Kidney (tissue), 14 donors: ENCODE data around the gene TAF10. TPM values are rescaled to one million over a fixed set of nuclear protein-coding genes. Genes with fewer than 3 reads are reported as not detected.
A peak's percentile ranks its signal among the peaks of the same experiment; 100 is the strongest.

Source experiments
- DNase-seq, 5 donors: peaks; one replicate each; pipeline ENCODE4 v3.0.0-alpha.2; 2013 to 2020
- FAIRE-seq: peaks from 2 replicates; lab custom pipeline; 2012; peaks lifted over from hg19 to GRCh38; lab: Jason Lieb, UNC
- H3K27ac ChIP-seq, 2 donors: one replicate each; pipeline ENCODE4 v1.7.0; 2013; ENCODE audit warnings: low read depth in 2 of 2, low read length in 2 of 2, inconsistent platforms in 1 of 2
- H3K27me3 ChIP-seq: one replicate; pipeline ENCODE4 v1.7.1; 2013; ENCODE audit warnings: low read length, inconsistent platforms; ENCODE audit not compliant: control insufficient read depth, insufficient read depth
- H3K36me3 ChIP-seq, 3 donors: one replicate each; pipeline versions ENCODE4 v1.7.0 to v1.7.1; 2013; ENCODE audit warnings: low read length in 3 of 3, control low read depth in 1 of 3, inconsistent platforms in 1 of 3; ENCODE audit not compliant: insufficient read depth in 3 of 3, control insufficient read depth in 2 of 3
- H3K4me1 ChIP-seq, 3 donors: one replicate each; pipeline versions ENCODE4 v1.7.0 to v1.7.1; 2013; ENCODE audit warnings: low read length in 3 of 3, inconsistent platforms in 1 of 3, low read depth in 1 of 3; ENCODE audit not compliant: control insufficient read depth in 2 of 3, insufficient read depth in 2 of 3
- H3K4me3 ChIP-seq, 3 donors: one replicate each; pipeline versions ENCODE4 v1.7.0 to v1.8.1; 2013; ENCODE audit warnings: low read length in 3 of 3, control low read depth in 1 of 3, inconsistent platforms in 1 of 3
- H3K9ac ChIP-seq, 3 donors: one replicate each; pipeline versions ENCODE4 v1.7.0 to v1.7.1; 2013; ENCODE audit warnings: low read length in 3 of 3, control low read depth in 1 of 3, inconsistent platforms in 1 of 3
- H3K9me3 ChIP-seq, 3 donors: one replicate each; pipeline versions ENCODE4 v1.7.0 to v1.7.1; 2013; ENCODE audit warnings: low read length in 3 of 3, control low read depth in 1 of 3, inconsistent platforms in 1 of 3; ENCODE audit not compliant: control insufficient read depth in 2 of 3, insufficient read depth in 1 of 3
- CTCF ChIP-seq: IDR thresholded peaks from 3 replicates; pipeline ENCODE4 v1.5.1; 2012; ENCODE audit warnings: mild to moderate bottlenecking, moderate library complexity, borderline replicate concordance; ENCODE audit not compliant: insufficient read depth; ENCODE audit errors: extremely low read depth
- intact Hi-C: fragments of 100-400 bp; cut with DNase I; formaldehyde crosslinking; loops from one replicate; pipeline ENCODE4 v1.11.1; 2022
- polyA plus RNA-seq: library from polyadenylated mRNA; stranded (reverse); fragments of 350-450 nt; fragmentation: Illumina TruSeq; extraction: RNeasy Lipid Tissue Mini Kit (QIAGEN cat#74804); gene quantifications from one replicate; pipeline ENCODE4 v1.2.3, GENCODE V29; 2014; ENCODE audit warnings: low read depth, low replicate concordance; ENCODE audit not compliant: insufficient read depth
- total RNA-seq: library from RNA; stranded (reverse); fragmentation: NEBNext Ultra II Directional; extraction: Animal tissue kit (Norgen Biotek cat#: 25700); gene quantifications from one replicate; pipeline ENCODE4 v1.2.1, GENCODE V29; 2021
- donor health status: control.
- donor health status: control.
- donor health status: control.
- donor health status: control.
- donor health status: control.
- donor health status: DM: yes; HTN: yes; CAD: no.
- donor health status: Normal renal cell carcinoma (clear cell type).

TAF10 gene
- total and polyA plus RNA-seq, 2 donors from 2014 or later, result 136 to 250 TPM

GRCh38 chr11:6594142-6594768, 17.8 kb downstream of the TAF10 start:
- Histone ChIP-seq H3K4me3 (no peak overlapping the region), H3K9me3 (no peaks in the 10 kb centered on the region), H3K27me3 (no peaks in the 10 kb centered on the region), H3K9ac (no peak overlapping the region), H3K4me1 (peaks cover 0 to 6% (median 0%) of the 10 kb centered on the region in 3 donors), H3K27ac (no peak overlapping the region), H3K36me3 (peaks cover 0 to 21% (median 10%) of the 10 kb centered on the region in 3 donors)
- TF ChIP-seq CTCF, result no peak
- intact Hi-C loops, result no loop called here
- FAIRE-seq (no peak), DNase-seq (no peak)

- peaks cover 2 to 9% (median 5%) of the 10 kb centered on the region in 3 donors for H3K9me3 ChIP-seq
- intact Hi-C loops, result no loop called here
- H3K36me3 ChIP-seq, result peaks cover 0 to 10% (median 3%) of the 10 kb centered on the region in 3 donors
- H3K9ac ChIP-seq, result no peak overlapping the region
- no peak overlapping the region for H3K27ac ChIP-seq
- no peak for TF ChIP-seq CTCF
- DNase-seq (no peak), FAIRE-seq (no peak)
- no peaks in the 10 kb centered on the region for H3K4me1 ChIP-seq
- no peak overlapping the region for H3K4me3 ChIP-seq
- H3K27me3 ChIP-seq, result no peaks in the 10 kb centered on the region
These were observed 24.0 kb downstream of the TAF10 start for GRCh38 chr11:6588018-6588417.

GRCh38 chr11:6587360-6587953, 24.6 kb downstream of the TAF10 start:
- TF ChIP-seq CTCF, result no peak
- Histone ChIP-seq H3K27ac (no peak overlapping the region), H3K36me3 (peaks cover 0 to 10% (median 3%) of the 10 kb centered on the region in 3 donors), H3K4me1 (no peaks in the 10 kb centered on the region), H3K27me3 (no peaks in the 10 kb centered on the region), H3K9ac (no peak overlapping the region), H3K9me3 (peaks cover 2 to 9% (median 5%) of the 10 kb centered on the region in 3 donors), H3K4me3 (no peak overlapping the region)
- DNase-seq, result peak in 1 of 5 donors; percentile 40
- intact Hi-C loops, result no loop called here
- FAIRE-seq, result no peak
